ENCODE results near the gene SRI. TPM values are rescaled to one million over a fixed set of nuclear protein-coding genes. Genes with fewer than 3 reads are reported as not detected.

Gene SRI
- total RNA-seq, 1 donor from 2014 or later: 99.9 TPM

GRCh38 chr7:88254721-88255424, 35.0 kb upstream of the SRI start:
- Mint-ChIP-seq H3K4me1 (ENCODE audit: low read depth) (no peaks in the 10 kb centered on the region), H3K9me3 (ENCODE audit: low read depth) (peaks cover 18% of the 10 kb centered on the region), H3K4me3 (ENCODE audit: unreplicated experiment) (no peak overlapping the region), H3K27me3 (ENCODE audit: low read depth) (peaks cover 6% of the 10 kb centered on the region), H3K27ac (ENCODE audit: unreplicated experiment) (no peak overlapping the region), H3K36me3 (ENCODE audit: low read depth) (no peaks in the 10 kb centered on the region)
- no peak for DNase-seq (ENCODE audit: low spot score)
- no peak for TF ChIP-seq CTCF (IDR thresholded peaks at IDR 0.05)

- no peaks in the 10 kb centered on the region for H3K36me3 Mint-ChIP-seq (ENCODE audit: low read depth)
- DNase-seq (ENCODE audit: low spot score): no peak
- no peak overlapping the region for H3K4me3 Mint-ChIP-seq (ENCODE audit: unreplicated experiment)
- no peak overlapping the region for H3K27ac Mint-ChIP-seq (ENCODE audit: unreplicated experiment)
- no peak for TF ChIP-seq CTCF (IDR thresholded peaks at IDR 0.05)
- peaks cover 18% of the 10 kb centered on the region for H3K9me3 Mint-ChIP-seq (ENCODE audit: low read depth)
- peaks cover 6% of the 10 kb centered on the region for H3K27me3 Mint-ChIP-seq (ENCODE audit: low read depth)
- H3K4me1 Mint-ChIP-seq (ENCODE audit: low read depth): no peaks in the 10 kb centered on the region
These were observed 33.8 kb upstream of the SRI start for GRCh38 chr7:88253640-88254039.

GRCh38 chr7:88244258-88244657, 24.4 kb upstream of the SRI start:
- Mint-ChIP-seq H3K27me3 (ENCODE audit: low read depth) (peaks cover 32% of the 10 kb centered on the region), H3K36me3 (ENCODE audit: low read depth) (no peaks in the 10 kb centered on the region), H3K4me3 (ENCODE audit: unreplicated experiment) (no peak overlapping the region), H3K4me1 (ENCODE audit: low read depth) (no peaks in the 10 kb centered on the region), H3K9me3 (ENCODE audit: low read depth) (no peaks in the 10 kb centered on the region), H3K27ac (ENCODE audit: unreplicated experiment) (no peak overlapping the region)
- DNase-seq (ENCODE audit: low spot score): no peak
- TF ChIP-seq CTCF (IDR thresholded peaks at IDR 0.05): no peak

- peaks cover 32% of the 10 kb centered on the region for H3K27me3 Mint-ChIP-seq (ENCODE audit: low read depth)
- no peak overlapping the region for H3K27ac Mint-ChIP-seq (ENCODE audit: unreplicated experiment)
- H3K9me3 Mint-ChIP-seq (ENCODE audit: low read depth): no peaks in the 10 kb centered on the region
- DNase-seq (ENCODE audit: low spot score): no peak
- H3K4me3 Mint-ChIP-seq (ENCODE audit: unreplicated experiment): no peak overlapping the region
- no peaks in the 10 kb centered on the region for H3K36me3 Mint-ChIP-seq (ENCODE audit: low read depth)
- H3K4me1 Mint-ChIP-seq (ENCODE audit: low read depth): no peaks in the 10 kb centered on the region
- peak; percentile 92 for TF ChIP-seq CTCF (IDR thresholded peaks at IDR 0.05)
These were observed 23.6 kb upstream of the SRI start for GRCh38 chr7:88243345-88243909.

- no peak overlapping the region for H3K27ac Mint-ChIP-seq (ENCODE audit: unreplicated experiment)
- no peaks in the 10 kb centered on the region for H3K9me3 Mint-ChIP-seq (ENCODE audit: low read depth)
- DNase-seq (ENCODE audit: low spot score): no peak
- H3K4me3 Mint-ChIP-seq (ENCODE audit: unreplicated experiment): no peak overlapping the region
- no peak for TF ChIP-seq CTCF (IDR thresholded peaks at IDR 0.05)
- no peaks in the 10 kb centered on the region for H3K4me1 Mint-ChIP-seq (ENCODE audit: low read depth)
- H3K36me3 Mint-ChIP-seq (ENCODE audit: low read depth): no peaks in the 10 kb centered on the region
- peaks cover 17% of the 10 kb centered on the region for H3K27me3 Mint-ChIP-seq (ENCODE audit: low read depth)
These were observed 20.0 kb upstream of the SRI start for GRCh38 chr7:88239852-88240251.
